GM12878 (cell line): Measurements from ENCODE around the gene MICB. TPM values are rescaled to one million over a fixed set of nuclear protein-coding genes. Genes with fewer than 3 reads are reported as not detected.
"Not testable (repeated sequence)": the region's sequence is repeated elsewhere in the genome, so short reads cannot be mapped to it uniquely, and the experiment has no call there.

Source experiments
- ATAC-seq: fragments of 200-7000 bp; cut with Tn5 transposase; 3 replicates; pipeline ENCODE4 v1.9.1; 2020; ENCODE audit warnings: mild to moderate bottlenecking, moderate library complexity
- BruUV-seq: library from RNA; stranded (reverse); fragments of 400-500 nt; replicated peaks from 2 replicates; lab custom pipeline; 2021; lab: Mats Ljungman, UMichigan
- CTCF ChIA-PET: fragments of 300-600 bp; sonication (Branson Sonifier 250); formaldehyde crosslinking; extraction: SDS; loops from one replicate; lab custom pipeline; 2021; ENCODE audit warnings: inconsistent platforms; lab: Yijun Ruan, JAX
- POLR2A ChIA-PET: fragments of 350-600 bp; formaldehyde crosslinking; extraction: SDS; loops from one replicate; lab custom pipeline; 2021; ENCODE audit warnings: inconsistent platforms; lab: Charles Lee
- RAD21 ChIA-PET: fragments of 300-600 bp; sonication (Branson Sonifier 250); formaldehyde crosslinking; loops from one replicate; lab custom pipeline; 2023; ENCODE audit warnings: antibody characterized with exemption; ENCODE audit not compliant: unreplicated experiment; lab: Charles Lee
- SMC1A ChIA-PET: fragments of 300-600 bp; sonication (Branson Sonifier 250); formaldehyde crosslinking; loops from one replicate; lab custom pipeline; 2023; ENCODE audit not compliant: unreplicated experiment, uncharacterized antibody; lab: Charles Lee
- DNase-seq: peaks from one replicate; pipeline ENCODE4 v3.0.0-alpha.2; 2011; ENCODE audit warnings: low read depth, low spot score
- FAIRE-seq: peaks from 3 replicates; lab custom pipeline; 2011; peaks lifted over from hg19 to GRCh38; lab: Jason Lieb, UNC
- H2AFZ ChIP-seq: 2 replicates; pipeline ENCODE4 v1.6.0; 2011; ENCODE audit warnings: low read depth, low read length, control low read depth; ENCODE audit not compliant: control insufficient read depth
- H3K27ac ChIP-seq: 2 replicates; pipeline ENCODE4 v1.5.1; 2011; ENCODE audit warnings: control low read depth; ENCODE audit not compliant: control insufficient read depth, insufficient read depth
- H3K27me3 ChIP-seq, 2 experiments: replicated peaks in 1 of 2; 2 replicates each; pipeline versions ENCODE4 v1.6.0 to v1.6.1; 2011; ENCODE audit warnings: low read length in 1 of 2; ENCODE audit not compliant: control insufficient read depth in 2 of 2, insufficient read depth in 2 of 2
- H3K36me3 ChIP-seq, 2 experiments: 2 replicates each; pipeline ENCODE4 v1.5.1; 2011; ENCODE audit warnings: low read length in 1 of 2; ENCODE audit not compliant: control insufficient read depth in 2 of 2, insufficient read depth in 2 of 2
- H3K4me1 ChIP-seq: 2 replicates; pipeline ENCODE4 v1.6.1; 2011; ENCODE audit warnings: mild to moderate bottlenecking, low read length, moderate library complexity, mixed read lengths; ENCODE audit not compliant: control insufficient read depth, insufficient read depth
- H3K4me2 ChIP-seq: 2 replicates; pipeline ENCODE4 v1.6.0; 2011; ENCODE audit warnings: control low read depth; ENCODE audit not compliant: control insufficient read depth, insufficient read depth
- H3K4me3 ChIP-seq: fragments of 200-600 bp; sonication (generic); 2 replicates; pipeline ENCODE4 v1.5.1; 2016
- H3K79me2 ChIP-seq: 2 replicates; pipeline ENCODE4 v1.6.0; 2011; ENCODE audit warnings: low read length; ENCODE audit not compliant: control insufficient read depth, insufficient read depth
- H3K9ac ChIP-seq: 2 replicates; pipeline ENCODE4 v1.8.0; 2011; ENCODE audit warnings: low read length, control low read depth, mixed read lengths; ENCODE audit not compliant: control insufficient read depth, insufficient read depth
- H3K9me3 ChIP-seq: replicated peaks from 3 replicates; pipeline ENCODE4 v1.5.1; 2011; ENCODE audit warnings: mild to moderate bottlenecking, low read length; ENCODE audit not compliant: control insufficient read depth, insufficient read depth
- H4K20me1 ChIP-seq: 2 replicates; pipeline ENCODE4 v1.6.0; 2011; ENCODE audit not compliant: control insufficient read depth, insufficient read depth
- CTCF ChIP-seq, 3 experiments: IDR thresholded peaks in 2 of 3; conservative IDR thresholded peaks in 1 of 3; 2 replicates each; pipeline ENCODE4 v1.5.1; 2011; ENCODE audit warnings: low read depth in 3 of 3, low read length in 3 of 3, mild to moderate bottlenecking in 3 of 3, control low read depth in 2 of 3, moderate library complexity in 2 of 3, inconsistent platforms in 1 of 3, mixed read lengths in 1 of 3; ENCODE audit not compliant: control insufficient read depth in 2 of 3, insufficient read depth in 1 of 3; ENCODE audit errors: extremely low read depth in 1 of 3
- MXI1 ChIP-seq: fragments of 150-350 bp; IDR thresholded peaks from 2 replicates; pipeline ENCODE4 v1.6.1; 2011; ENCODE audit warnings: low read depth, mild to moderate bottlenecking, inconsistent platforms, low read length, improper control_type of control experiment
- SIN3A ChIP-seq: IDR thresholded peaks from 2 replicates; pipeline ENCODE4 v1.6.1; 2012; ENCODE audit warnings: low read depth, low read length, improper control_type of control experiment
- WGBS: methylation state at CpG from one replicate; pipeline ENCODE4 v1.1.6; 2016; ENCODE audit warnings: low lambda C conversion rate; ENCODE audit not compliant: insufficient replicate concordance, insufficient coverage; ENCODE audit errors: missing lambda C conversion rate; 5-methylcytosine and 5-hydroxymethylcytosine counted together
- in situ Hi-C: fragments of 300-500 bp; cut with MboI; formaldehyde crosslinking; loops from 9 replicates; pipeline ENCODE4 v1.14.3; 2018; ENCODE audit warnings: mixed read lengths
- intact Hi-C: fragments of 100-400 bp; cut with micrococcal nuclease; formaldehyde crosslinking; loops from one replicate; pipeline ENCODE4 v1.14.2; 2022; ENCODE audit not compliant: unreplicated experiment
- polyA plus RNA-seq, 11 experiments: library from polyadenylated mRNA; depleted of rRNA in 4 of 11; unstranded in 6 of 11; stranded (reverse) in 5 of 11; fragments of >200 nt; fragmentation: Nextera tagmentation in 4 of 11; fragmentation: Illumina TruSeq in 1 of 11; extraction: Ambion mirVana in 4 of 11; extraction: Trizol in 1 of 11; gene quantifications; 1 replicate in 1 of 11; 2 replicates in 10 of 11; pipeline versions ENCODE4 v1.2.1 to v1.2.3, GENCODE V29; 2011 to 2016; ENCODE audit warnings: inconsistent platforms in 2 of 11, missing spikeins in 2 of 11, low read depth in 1 of 11
- total RNA-seq, 4 experiments: library from RNA; depleted of rRNA in 3 of 4; stranded (reverse); fragments of >200 nt in 3 of 4; fragmentation: Illumina TruSeq in 1 of 4; extraction: Trizol in 1 of 4; gene quantifications; 2 replicates each; pipeline versions ENCODE4 v1.2.1 to v1.2.3, GENCODE V29; 2013 to 2021
- TF ChIP-seq, protein P1 (sequence below): fragments of 450-650 bp; conservative IDR thresholded peaks from 2 replicates; pipeline ENCODE4 v1.6.1; 2017; ENCODE audit warnings: mild to moderate bottlenecking, moderate library complexity

Gene MICB
- total and polyA plus RNA-seq, 10 of the 15 experiments (the other 5 are each of a cell fraction or from before 2014, with no cell fraction given) = 9.0 to 37.1 (median 17.8) TPM

- H3K4me1 ChIP-seq, FAIRE-seq, DNase-seq, in situ Hi-C loops, H3K9me3 ChIP-seq: not testable (repeated sequence)
- POLR2A ChIA-PET = interaction anchor here (0.6 to 4.8 kb wide), 12 partner anchors 33 to 952 kb away, joined by 3 to 56 read pairs (median 4); partner anchors contain the start of genes ATP6V1G2, DDX39B, NCR3 and NFKBIL1
- Histone ChIP-seq H3K79me2 (peaks cover 83% of the 10 kb centered on the region), H3K27ac (peak overlapping the region; percentile 30; the same call in 1 of the 2 replicates), H3K4me3 (peak overlapping the region; percentile 76), H3K4me2 (peak overlapping the region; percentile 72)
- intact Hi-C loops = loop anchor here (2.0 to 5.0 kb wide), 2 partner anchors 120 to 156 kb away; partner anchors contain the start of genes AIF1 and BAG6
- 0 out of 6 replicates have a peak, but pooled peaks of 1 of the 3 experiments have one; percentile 11 for TF ChIP-seq CTCF (IDR thresholded peaks at IDR 0.05 in 2 of 3, conservative IDR thresholded peaks at IDR 0.05 in 1 of 3; ENCODE audit: control insufficient read depth in 2 of 3, extremely low read depth in 1 of 3, insufficient read depth in 1 of 3, low read depth in 3 of 3, low read length in 3 of 3)
- TF ChIP-seq SIN3A = peak; percentile 60; the same call in 1 of the 2 replicates
- TF ChIP-seq, protein P1, sequence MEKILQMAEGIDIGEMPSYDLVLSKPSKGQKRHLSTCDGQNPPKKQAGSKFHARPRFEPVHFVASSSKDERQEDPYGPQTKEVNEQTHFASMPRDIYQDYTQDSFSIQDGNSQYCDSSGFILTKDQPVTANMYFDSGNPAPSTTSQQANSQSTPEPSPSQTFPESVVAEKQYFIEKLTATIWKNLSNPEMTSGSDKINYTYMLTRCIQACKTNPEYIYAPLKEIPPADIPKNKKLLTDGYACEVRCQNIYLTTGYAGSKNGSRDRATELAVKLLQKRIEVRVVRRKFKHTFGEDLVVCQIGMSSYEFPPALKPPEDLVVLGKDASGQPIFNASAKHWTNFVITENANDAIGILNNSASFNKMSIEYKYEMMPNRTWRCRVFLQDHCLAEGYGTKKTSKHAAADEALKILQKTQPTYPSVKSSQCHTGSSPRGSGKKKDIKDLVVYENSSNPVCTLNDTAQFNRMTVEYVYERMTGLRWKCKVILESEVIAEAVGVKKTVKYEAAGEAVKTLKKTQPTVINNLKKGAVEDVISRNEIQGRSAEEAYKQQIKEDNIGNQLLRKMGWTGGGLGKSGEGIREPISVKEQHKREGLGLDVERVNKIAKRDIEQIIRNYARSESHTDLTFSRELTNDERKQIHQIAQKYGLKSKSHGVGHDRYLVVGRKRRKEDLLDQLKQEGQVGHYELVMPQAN = 0 out of 2 replicates have a peak, but pooled peaks have one; percentile 36
- peak; percentile 22; the same call in 1 of the 2 replicates for TF ChIP-seq MXI1
- TF ChIP-seq, all 136 proteins: peak for 4; not testable (repeated sequence) for 132
- ChIA-PET SMC1A (interaction anchor here (0.5 to 6.5 kb wide), 7 partner anchors 43 to 161 kb away, joined by 3 to 63 read pairs (median 6); partner anchors contain the start of gene DDX39B), RAD21 (interaction anchor here (0.6 to 6.4 kb wide), 5 partner anchors 44 to 242 kb away, joined by 3 to 72 read pairs (median 3); partner anchors contain the start of genes BAG6, DDX39B and NFKBIL1), CTCF (interaction anchor here (1.0 to 7.0 kb wide), 7 partner anchors 44 to 101 kb away, joined by 3 to 100 read pairs (median 4); partner anchors contain the start of gene DDX39B)
- peak; percentile 32 for ATAC-seq
- not testable (repeated sequence) for H2AFZ ChIP-seq, H3K36me3 ChIP-seq, H4K20me1 ChIP-seq, H3K27me3 ChIP-seq, BruUV-seq
- H3K9ac ChIP-seq = peak overlapping the region; percentile 55; the same call in 1 of the 2 replicates
- 0% methylated on average over 4 of the region's 4 CpGs for WGBS
Measured at GRCh38 chr6:31496826-31497225, 1.1 kb upstream of the MICB start.
